ENCODE data around the gene CFAP299.
A peak's percentile ranks its signal among the peaks of the same experiment; 100 is the strongest.

CFAP299 gene

DNA sequence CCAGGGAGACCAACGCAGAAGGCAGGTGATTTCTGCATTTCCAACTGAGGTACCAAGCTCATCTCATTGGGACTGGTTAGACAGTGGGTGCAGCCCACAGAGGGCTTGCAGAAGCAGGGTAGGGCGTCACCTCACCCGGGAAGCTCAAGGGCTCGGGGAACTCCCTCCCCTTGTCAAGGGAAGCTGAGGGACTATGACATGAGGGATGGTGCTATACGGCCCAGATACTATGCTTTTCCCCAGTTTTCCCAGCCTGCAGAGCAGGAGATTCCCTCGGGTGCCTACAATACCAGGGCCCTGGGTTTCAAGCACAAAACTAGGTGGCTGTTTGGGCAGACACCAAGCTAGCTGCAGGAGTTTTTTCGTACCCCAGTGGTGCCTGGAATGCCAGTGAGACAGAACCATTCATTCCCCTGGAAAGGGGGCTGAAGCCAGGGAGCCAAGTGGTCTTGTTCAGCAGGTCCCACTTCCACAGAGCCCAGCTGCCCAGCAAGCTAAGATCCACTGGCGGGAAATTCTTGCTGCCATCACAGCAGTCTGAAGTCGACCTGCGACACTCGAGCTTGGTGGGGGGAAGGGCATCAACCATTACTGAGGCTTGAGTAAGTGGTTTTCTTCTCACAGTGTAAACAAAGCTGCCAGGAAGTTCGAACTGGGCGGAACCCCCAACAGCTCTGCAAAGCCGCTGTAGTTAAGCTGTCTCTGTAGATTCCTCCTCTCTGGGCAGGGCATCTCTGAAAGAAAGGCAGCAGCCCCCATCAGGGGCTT is 103.9 kb downstream of the CFAP299 start:
- peak in 2 of 3 donors; percentile 3 to 5 for DNase-seq (ENCODE audit: low read depth in 3 of 3, low spot score in 1 of 3)

DNA sequence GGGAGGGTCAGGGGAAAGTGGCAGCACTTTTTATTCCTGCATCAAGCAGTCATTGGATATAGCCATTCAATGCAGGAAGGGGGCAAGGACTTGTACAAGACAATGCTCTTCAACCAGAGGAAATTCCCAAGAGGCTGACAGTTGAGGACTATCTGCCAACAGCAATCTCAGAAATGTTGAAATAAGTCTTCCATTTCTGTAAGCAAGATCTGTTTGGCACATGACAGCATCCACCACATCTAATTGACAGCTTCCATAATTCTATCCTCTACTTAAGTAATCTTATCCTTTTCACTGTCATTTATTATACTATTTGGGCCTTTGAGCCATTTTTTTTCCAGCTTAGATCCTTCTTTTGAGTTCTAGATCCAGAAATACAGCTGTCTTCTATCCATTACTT is 110.7 kb downstream of the CFAP299 start:
- DNase-seq (ENCODE audit: low read depth in 3 of 3, low spot score in 1 of 3) = no peak

DNA sequence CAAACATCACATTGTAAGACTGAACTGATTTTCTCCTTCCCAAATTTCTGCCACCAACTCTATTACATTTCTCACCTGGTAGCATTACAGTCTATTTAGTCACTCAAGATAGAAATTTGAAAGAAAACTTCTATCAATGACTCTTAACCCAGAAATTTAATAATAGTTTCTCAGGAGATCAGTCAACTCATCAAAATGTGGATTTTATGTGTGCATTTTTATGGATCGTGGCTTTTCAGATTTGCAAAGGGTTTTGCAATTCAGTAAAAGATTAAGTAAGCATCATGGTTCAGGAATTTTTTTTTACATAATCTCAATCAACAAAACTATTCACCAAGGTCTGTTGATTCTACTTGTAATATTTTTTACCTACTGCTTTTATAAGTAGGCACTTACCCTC is 111.1 kb downstream of the CFAP299 start:
- DNase-seq (ENCODE audit: low read depth in 3 of 3, low spot score in 1 of 3) = no peak

DNA sequence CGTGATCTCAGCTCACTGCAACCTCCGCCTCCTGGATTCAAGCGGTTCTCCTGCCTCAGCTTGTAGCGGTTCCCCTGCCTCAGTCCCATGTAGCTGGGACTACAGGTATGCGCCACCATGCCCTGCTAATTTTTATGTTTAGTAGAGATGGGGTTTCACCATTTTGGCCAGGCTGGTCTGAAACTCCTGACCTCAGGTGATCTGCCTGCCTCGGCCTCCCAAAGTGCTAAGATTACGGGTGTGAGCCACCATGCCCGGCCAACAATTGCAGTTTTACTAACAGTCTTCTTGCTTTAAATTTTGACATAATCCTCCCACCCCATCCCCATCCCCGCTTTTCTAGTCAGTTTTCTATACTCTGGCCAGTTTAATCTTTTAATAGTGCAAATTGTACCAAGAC is 112.0 kb downstream of the CFAP299 start:
- DNase-seq (ENCODE audit: low read depth in 3 of 3, low spot score in 1 of 3) = no peak

DNA sequence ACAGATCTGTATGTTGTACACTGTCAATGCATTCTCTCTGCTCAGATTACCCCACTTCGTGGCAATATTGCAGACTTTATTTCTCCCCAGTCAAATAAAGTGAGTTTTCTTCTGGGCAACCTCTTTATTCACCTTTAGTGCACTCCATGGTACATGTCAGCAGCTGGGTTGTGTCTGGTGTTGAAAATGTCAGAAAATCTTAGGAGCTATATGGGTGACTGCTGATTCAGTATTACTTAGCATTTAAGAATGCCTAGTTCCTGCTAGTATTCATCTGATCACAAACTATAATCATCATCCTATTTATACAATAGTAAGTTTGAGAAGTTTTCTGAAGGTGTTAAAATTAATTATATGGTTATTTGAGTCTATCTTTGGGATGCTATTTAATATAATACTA is 112.5 kb downstream of the CFAP299 start:
- DNase-seq (ENCODE audit: low read depth in 3 of 3, low spot score in 1 of 3) = no peak

DNA sequence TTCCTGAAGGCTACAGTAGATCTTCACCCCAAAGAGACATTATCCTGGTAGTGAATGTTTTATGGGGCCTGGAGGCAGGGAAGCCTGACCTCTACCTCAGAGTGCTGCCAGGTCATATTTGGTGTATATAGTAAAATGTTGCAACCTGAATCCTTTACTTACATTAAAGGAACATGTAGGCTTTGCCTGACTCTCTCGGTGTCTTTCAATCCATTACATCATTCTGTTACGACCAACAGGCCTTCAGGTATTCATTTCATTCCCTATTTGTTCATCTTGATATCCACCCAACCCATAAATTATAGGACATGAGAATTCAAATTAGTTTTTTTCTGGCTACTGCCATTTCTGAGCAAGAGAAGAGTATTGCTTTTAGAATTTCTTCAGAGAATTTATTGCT is 116.5 kb downstream of the CFAP299 start:
- DNase-seq (ENCODE audit: low read depth in 3 of 3, low spot score in 1 of 3) = no peak

DNA sequence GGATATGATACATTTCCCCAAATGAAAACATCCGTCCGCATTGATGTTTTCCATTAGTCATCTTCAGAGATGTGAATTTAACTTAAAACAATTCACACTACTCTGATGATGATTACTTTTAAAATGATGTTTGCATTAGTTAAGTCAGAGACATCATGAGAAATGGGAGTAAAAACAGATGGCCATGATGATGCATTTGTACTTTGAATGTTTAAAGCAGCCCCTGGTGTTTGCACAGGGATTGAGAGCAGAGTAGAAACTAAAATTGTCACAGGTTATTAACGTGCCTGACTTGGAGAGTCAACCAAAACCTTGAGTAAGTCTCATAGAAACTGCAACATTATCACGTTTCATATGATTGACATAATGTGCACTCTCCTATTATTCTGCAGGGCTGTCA is 117.2 kb downstream of the CFAP299 start:
- no peak for DNase-seq (ENCODE audit: low read depth in 3 of 3, low spot score in 1 of 3)

DNA sequence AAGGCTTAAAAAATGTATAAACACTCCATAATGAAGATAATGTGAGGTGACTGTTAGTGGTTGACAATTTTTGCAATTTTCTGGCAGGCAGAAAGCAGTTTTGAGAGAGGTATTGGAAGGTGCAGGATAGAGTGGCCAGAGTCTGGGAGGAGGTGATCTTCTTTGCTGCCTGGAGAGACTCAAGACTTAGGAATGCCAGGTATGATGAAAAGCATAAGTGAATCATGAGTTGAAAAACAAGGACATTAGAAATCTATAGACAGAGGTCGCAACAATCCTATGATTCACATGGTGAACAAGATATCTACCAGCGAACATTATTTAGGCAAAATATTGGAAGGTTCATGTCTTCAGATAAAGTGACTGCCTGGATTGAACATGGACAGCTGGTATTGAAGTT is 118.5 kb downstream of the CFAP299 start:
- DNase-seq (ENCODE audit: low read depth in 3 of 3, low spot score in 1 of 3) = no peak

DNA sequence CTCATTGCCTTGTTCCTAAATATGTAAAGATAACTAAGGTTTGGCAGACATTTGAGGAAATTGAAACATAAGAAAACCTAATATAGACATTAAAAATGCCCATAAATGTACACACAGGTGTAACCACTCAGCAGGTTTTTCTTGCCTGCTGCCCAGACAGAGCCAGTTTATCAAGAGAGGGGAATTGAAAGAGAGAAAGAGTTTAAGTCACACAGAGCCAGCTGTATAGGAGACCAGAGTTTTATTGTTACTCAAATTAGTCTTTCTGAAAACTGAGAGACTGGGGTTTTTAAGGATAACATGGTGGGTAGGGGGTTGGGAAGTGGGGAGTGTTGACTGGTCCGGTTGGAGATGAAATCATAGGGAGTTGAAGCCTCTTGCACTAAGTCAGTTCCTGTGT is 119.0 kb downstream of the CFAP299 start:
- DNase-seq (ENCODE audit: low read depth in 3 of 3, low spot score in 1 of 3) = no peak

DNA sequence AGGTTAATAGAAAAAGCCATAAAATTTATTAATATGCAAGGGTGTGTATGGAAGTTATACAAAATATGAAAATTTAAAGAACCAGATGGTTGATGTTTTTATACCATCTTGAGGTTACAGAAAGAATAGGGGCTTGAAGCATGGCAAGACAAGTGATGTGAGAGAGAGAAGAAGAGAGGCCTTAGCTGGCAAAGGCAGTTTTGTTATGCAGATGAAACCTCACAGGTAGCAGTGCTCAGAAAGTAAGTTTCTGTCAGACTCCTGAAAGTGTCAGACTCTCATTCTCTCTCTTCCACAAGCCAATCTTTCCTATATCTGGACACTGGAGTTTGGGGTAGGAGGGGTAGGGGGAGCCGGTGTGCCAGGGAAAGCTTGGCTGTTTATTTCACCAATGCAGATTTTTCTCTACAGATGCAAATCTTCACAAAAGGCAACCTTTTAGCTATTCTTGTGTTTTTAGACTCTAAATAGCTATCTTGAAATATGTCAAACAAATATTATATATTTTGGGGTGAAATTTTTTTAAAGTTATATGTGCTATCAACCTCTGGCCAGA is 124.5 kb downstream of the CFAP299 start:
- no peak for DNase-seq (ENCODE audit: low read depth in 3 of 3, low spot score in 1 of 3)

DNA sequence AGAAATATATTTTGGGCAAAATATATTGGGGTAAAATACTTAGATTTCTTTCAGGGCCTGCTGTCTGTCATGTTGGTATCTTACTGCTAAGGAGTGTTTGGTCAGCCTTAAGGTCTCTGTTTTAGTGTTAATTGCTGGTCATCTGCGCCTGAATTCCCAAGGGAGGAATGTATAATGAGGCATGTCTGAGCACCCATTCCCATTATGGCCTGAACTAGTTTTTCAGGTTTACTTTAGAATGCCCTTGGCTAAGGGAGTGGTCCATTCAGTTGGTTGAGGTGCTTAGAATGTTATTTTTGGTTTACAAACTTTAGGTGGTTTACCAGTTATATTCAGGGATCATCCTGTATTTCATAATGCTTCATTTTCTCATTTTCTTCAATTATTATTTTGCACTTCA is 125.9 kb downstream of the CFAP299 start:
- DNase-seq (ENCODE audit: low read depth in 3 of 3, low spot score in 1 of 3) = no peak

DNA sequence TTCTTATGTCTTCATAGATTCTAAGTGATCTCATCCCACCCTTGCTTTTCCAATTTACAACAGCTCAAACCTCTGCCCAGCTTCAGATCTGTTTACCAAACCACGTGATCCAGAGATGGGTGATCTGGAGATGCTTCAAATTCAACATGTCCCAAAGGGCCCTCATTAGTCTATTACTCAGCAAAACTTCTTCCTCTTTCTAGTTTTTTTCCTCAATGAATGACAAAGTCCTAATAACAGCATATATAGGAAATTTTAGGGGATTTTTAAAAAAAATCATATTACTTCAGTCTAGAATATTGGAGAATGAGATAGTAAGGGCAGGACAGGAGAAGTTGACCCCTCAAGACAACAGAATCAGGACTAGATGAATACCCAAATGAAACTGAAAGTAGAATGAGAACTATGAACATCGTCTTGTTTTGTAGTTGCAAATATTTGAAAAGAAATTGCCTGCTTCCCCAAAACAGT is 127.1 kb downstream of the CFAP299 start:
- DNase-seq (ENCODE audit: low read depth in 3 of 3, low spot score in 1 of 3) = no peak

DNA sequence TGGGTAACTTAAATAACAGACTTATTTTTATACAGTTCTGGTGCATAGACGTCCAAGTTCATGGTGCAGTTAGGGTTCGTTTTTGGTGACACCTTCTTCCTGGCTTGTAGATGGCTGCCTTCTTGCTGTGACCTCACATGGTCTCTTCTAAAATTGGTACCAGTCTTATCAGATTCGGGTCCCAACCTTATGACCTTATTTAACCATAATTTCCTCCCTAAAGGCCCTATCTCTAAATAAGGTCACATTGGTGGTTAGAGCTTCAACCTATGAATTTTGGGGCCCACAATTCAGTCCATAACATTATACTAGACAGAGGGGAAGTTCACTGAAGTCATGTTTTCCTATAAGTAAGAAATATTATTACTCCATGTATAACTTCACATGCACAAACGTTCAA is 128.0 kb downstream of the CFAP299 start:
- no peak for DNase-seq (ENCODE audit: low read depth in 3 of 3, low spot score in 1 of 3)

DNA sequence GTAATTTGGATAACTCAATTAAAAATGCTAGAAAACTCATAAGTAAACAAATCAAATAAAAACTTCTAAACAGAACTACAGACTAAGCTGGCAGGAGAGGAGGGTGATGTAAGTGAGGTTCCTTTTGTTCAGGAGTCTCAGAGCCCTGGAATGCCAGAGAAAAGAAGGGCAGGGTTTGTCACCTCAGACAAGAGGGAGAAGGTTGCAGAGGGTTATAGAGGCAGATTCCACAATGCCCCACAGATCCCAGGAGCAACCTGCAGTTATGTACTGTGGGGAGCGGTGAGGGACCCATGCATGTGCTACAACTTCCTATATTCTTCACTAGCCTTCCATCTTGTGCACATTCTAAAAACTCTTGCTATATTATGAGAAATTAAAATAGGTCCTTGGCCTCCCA is 129.7 kb downstream of the CFAP299 start:
- DNase-seq (ENCODE audit: low read depth in 3 of 3, low spot score in 1 of 3) = no peak

DNA sequence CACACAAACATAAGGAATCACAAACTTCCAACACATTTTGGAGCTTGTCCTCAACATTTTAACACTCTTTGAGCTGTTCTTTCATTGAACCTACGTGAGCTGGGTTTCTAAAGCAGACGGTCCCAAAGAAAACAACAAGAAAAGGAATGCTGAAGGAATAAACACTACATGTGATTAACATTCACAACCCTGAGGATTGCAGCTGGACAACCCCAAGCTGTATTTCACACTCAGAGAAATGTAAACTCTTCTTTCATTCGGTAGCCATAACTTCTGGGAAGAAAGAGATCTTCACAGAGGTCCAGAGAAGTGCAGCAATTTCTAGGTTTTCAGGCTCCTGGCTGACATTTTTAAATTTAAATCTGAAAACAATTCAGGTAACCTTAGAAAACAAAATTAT is 130.2 kb downstream of the CFAP299 start:
- no peak for DNase-seq (ENCODE audit: low read depth in 3 of 3, low spot score in 1 of 3)

DNA sequence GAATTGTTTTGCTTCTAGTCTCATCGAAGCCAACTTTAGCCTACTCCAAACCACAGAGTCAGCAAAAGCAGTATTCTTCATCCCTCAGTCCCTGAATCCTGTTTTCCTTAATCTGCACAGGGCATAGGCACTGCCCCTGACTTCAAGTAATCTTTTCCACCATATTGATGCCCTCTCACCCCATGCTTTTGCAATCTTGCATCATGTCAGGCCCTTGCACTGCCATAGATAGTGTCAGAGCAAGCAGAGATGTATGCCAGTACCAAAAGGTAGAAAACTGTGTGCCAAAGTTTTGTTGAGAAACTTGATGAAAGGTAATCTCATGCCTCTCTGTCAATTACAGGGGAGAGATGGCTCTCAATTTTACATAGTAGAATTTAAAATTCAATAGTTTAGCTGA is 131.1 kb downstream of the CFAP299 start:
- DNase-seq (ENCODE audit: low read depth in 3 of 3, low spot score in 1 of 3) = no peak

DNA sequence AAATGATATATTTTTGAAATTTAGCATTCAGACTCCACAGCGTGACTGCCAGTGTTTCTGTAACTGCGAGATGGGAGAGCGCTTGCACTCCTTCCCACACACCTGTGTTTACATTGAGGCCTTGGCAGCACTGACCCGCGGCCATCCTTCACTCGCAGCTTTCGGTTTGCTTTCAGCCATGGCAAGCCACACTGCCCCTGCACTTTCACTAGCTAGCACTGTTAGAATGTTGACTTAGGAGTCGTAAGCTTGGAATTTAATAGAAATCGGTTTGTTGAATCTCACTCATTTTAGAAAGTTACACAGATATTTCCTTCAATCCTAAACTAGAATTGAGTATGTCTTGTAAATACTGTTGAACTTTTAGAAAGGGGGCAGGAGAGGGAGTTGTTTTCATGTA is 136.2 kb downstream of the CFAP299 start:
- no peak for DNase-seq (ENCODE audit: low read depth in 3 of 3, low spot score in 1 of 3)

DNA sequence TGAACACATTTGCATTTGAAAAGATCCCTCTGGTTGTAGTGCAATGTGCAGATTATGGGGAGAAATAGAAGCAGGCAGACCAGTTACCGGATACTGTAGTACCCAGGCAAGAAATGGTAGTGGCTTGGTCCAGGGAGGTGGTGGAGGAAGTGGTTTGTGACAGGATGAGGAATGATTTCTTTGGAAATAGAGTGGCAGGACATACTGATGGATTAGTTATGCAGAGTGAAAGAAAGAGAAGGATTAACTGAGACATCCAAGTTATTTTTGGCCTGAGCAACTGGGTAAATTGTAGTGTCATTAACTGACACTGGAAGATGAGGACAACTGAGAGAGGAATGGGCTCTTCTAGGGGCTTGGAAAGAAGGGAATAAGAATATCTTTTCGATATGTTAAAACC is 139.7 kb downstream of the CFAP299 start:
- no peak for DNase-seq (ENCODE audit: low read depth in 3 of 3, low spot score in 1 of 3)

DNA sequence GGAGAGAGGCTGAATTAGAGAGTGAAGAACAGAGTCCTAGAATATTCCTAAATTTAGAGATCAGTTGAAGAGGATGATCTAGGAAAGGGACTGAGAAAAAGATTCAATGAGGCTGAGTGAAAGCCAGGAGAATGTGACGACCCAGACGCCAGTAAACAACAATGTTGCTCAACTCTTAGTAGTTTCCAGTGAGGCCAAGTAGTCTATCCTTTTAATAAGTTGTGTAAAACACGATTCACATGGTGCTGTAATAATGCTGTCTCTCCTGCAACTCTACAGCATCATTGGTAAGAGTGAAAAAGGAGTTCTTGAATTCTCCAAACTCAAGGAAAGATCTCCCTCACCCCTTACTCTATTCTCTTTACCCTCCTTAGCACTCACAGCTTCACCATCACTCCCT is 140.3 kb downstream of the CFAP299 start:
- no peak for DNase-seq (ENCODE audit: low read depth in 3 of 3, low spot score in 1 of 3)

DNA sequence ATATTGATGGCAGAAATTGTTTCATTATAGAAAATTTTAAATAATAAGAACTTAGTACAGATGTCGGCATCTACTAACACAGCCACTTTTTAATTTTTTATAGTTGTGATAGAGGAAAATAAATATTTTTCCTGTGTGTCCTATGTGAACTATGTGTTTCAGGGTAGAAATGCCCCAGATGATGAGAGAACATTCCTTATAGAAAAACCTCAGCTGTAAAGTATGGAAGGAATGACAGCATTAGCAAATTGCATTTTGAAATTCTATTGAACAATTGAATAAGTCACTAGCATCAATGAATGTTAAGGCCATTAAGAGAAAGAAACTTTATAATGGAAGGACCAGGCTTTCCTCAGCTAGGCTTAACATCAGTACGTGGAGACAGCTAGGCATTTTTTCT is 149.2 kb downstream of the CFAP299 start:
- no peak for DNase-seq (ENCODE audit: low read depth in 3 of 3, low spot score in 1 of 3)

DNA sequence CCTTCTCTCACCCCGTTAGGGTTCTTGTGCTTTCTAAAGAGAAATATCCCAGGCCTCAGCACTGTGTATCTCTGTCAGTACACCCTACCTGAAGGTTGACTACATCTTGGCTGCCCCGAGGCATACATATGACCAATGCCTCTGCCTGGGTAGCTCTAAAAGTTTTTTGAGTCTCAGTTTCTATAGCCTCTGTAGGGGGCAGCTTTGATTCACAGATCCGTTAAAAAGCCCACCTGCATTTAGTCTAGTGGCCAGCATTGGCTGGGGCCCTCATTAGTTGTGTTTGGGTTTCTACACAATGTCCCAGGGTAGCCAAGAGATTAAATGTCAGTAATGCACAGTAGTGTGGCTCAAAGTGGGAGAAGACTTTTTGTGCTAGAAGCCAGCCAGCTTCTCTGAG is 151.1 kb downstream of the CFAP299 start:
- DNase-seq (ENCODE audit: low read depth in 3 of 3, low spot score in 1 of 3) = no peak

DNA sequence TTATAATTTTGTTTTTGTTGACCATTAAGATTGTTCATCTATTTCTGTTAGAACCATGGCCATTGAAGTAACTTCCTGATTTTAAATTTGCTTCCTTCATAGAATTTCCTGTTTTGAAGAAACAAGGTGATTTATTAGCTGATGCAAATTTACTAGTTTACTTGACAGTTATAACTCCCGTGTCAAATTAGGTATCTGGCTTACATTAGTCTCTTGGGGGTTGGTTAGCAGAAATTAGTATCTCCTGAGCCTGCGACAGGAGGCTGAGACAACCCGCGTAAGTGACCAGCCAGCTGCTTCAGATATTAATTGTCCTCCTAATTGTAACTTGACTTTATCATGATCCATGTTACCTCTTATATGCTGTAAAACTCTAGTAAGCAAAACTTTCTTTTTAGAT is 154.3 kb downstream of the CFAP299 start:
- DNase-seq (ENCODE audit: low read depth in 3 of 3, low spot score in 1 of 3) = no peak

DNA sequence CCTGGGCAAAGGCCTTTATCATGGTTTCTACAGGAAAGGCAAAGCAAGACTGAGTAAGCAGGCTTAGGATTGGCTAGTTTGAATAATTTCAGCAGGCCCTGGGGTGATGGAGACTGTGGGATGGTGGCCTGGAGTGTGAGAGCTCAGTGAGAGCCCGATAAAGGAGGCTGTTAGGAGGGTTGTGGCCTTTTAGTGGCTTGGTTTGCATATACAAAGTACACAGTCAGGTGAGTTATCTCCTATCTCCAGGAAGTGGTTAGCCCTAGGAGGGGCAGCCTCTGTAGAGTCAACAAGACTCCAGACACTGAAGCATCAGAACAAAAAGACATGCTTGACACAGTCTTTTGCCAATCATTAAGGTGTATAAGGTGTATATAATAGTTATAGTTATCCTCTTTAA is 157.2 kb downstream of the CFAP299 start:
- peak in 2 of 3 donors; percentile 12 to 27 for DNase-seq (ENCODE audit: low read depth in 3 of 3, low spot score in 1 of 3)
